MCF 10A (cell line): ENCODE measurements around the gene SYNE1. TPM values are rescaled to one million over a fixed set of nuclear protein-coding genes. Genes with fewer than 3 reads are reported as not detected.

ENCODE experiments used
- BruUV-seq: library from RNA; stranded (reverse); fragments of 400-500 nt; replicated peaks from 2 replicates; lab custom pipeline; 2021; lab: Mats Ljungman, UMichigan
- CTCF ChIA-PET: fragments of 300-600 bp; sonication (Branson Sonifier 250); formaldehyde crosslinking; extraction: SDS; loops from one replicate; lab custom pipeline; 2021; ENCODE audit warnings: antibody characterized with exemption, inconsistent platforms; lab: Yijun Ruan, JAX
- POLR2A ChIA-PET: fragments of 300-600, 350-650 bp; sonication (Branson Sonifier 250); formaldehyde crosslinking; extraction: SDS; loops from one replicate; lab custom pipeline; 2020; ENCODE audit warnings: antibody characterized with exemption, inconsistent platforms; lab: Yijun Ruan, JAX
- DNase-seq: peaks from one replicate; pipeline ENCODE4 v3.0.0-alpha.2; 2018; ENCODE audit not compliant: unreplicated experiment
- H3K27ac Mint-ChIP-seq: one replicate; pipeline ENCODE4 v1.8.0; 2022; ENCODE audit warnings: mild to moderate bottlenecking, low read depth, mixed read lengths; ENCODE audit not compliant: unreplicated experiment
- H3K27me3 Mint-ChIP-seq: one replicate; pipeline ENCODE4 v1.8.0; 2022; ENCODE audit warnings: mixed read lengths; ENCODE audit not compliant: insufficient read depth, unreplicated experiment
- H3K36me3 Mint-ChIP-seq: one replicate; pipeline ENCODE4 v1.8.0; 2022; ENCODE audit warnings: mild to moderate bottlenecking, moderate library complexity, mixed read lengths; ENCODE audit not compliant: insufficient read depth, unreplicated experiment
- H3K4me1 Mint-ChIP-seq: one replicate; pipeline ENCODE4 v1.8.0; 2022; ENCODE audit warnings: mixed read lengths; ENCODE audit not compliant: insufficient read depth, unreplicated experiment
- H3K4me3 Mint-ChIP-seq: one replicate; pipeline ENCODE4 v1.8.0; 2022; ENCODE audit warnings: mild to moderate bottlenecking, moderate library complexity, mixed read lengths; ENCODE audit not compliant: unreplicated experiment
- H3K9me3 Mint-ChIP-seq: one replicate; pipeline ENCODE4 v1.8.0; 2022; ENCODE audit warnings: mixed read lengths; ENCODE audit not compliant: unreplicated experiment
- intact Hi-C: fragments of 100-400 bp; cut with micrococcal nuclease; formaldehyde crosslinking; loops from 2 replicates; pipeline ENCODE4 v1.14.1; 2022
- total RNA-seq: library from RNA; stranded (reverse); gene quantifications from 2 replicates; pipeline ENCODE4 v1.2.3, GENCODE V29; 2022
- TF ChIP-seq, protein P1 (sequence below): fragments of 200-600 bp; IDR thresholded peaks from one replicate; pipeline ENCODE4 v1.8.0; 2022; ENCODE audit warnings: antibody characterized with exemption, mild to moderate bottlenecking; ENCODE audit not compliant: unreplicated experiment

SYNE1 gene
- total RNA-seq, 1 experiment from 2014 or later, result 25.4 TPM

DNA sequence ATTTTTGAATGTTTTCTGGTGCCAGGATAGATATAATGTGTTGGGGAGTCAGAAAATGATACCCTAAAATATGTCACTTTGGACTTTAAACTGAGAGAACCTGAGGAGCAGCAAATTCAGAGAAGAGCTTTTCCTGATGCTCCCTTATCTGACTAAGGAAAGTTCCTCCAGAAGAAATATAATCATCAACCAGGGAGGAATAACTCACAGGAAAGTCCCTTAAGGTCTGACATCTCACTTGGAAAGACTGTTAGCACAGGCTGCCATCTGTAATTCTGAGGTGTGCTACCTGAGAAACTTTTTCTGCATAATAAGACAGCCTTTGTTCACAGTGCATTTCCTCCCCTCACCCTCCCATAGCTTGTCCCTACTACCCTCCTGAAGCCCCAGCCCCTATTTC, 218.6 kb downstream of the SYNE1 start:
- ChIA-PET POLR2A (no interaction called here), CTCF (no interaction called here)
- Mint-ChIP-seq H3K27ac (no peak overlapping the region), H3K4me1 (no peaks in the 10 kb centered on the region), H3K9me3 (no peaks in the 10 kb centered on the region), H3K4me3 (no peak overlapping the region), H3K27me3 (no peaks in the 10 kb centered on the region), H3K36me3 (no peaks in the 10 kb centered on the region)
- DNase-seq, result no peak
- TF ChIP-seq, protein P1, sequence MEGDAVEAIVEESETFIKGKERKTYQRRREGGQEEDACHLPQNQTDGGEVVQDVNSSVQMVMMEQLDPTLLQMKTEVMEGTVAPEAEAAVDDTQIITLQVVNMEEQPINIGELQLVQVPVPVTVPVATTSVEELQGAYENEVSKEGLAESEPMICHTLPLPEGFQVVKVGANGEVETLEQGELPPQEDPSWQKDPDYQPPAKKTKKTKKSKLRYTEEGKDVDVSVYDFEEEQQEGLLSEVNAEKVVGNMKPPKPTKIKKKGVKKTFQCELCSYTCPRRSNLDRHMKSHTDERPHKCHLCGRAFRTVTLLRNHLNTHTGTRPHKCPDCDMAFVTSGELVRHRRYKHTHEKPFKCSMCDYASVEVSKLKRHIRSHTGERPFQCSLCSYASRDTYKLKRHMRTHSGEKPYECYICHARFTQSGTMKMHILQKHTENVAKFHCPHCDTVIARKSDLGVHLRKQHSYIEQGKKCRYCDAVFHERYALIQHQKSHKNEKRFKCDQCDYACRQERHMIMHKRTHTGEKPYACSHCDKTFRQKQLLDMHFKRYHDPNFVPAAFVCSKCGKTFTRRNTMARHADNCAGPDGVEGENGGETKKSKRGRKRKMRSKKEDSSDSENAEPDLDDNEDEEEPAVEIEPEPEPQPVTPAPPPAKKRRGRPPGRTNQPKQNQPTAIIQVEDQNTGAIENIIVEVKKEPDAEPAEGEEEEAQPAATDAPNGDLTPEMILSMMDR, result no peak
- intact Hi-C loops, result no loop called here
- no TSS peak for BruUV-seq

DNA sequence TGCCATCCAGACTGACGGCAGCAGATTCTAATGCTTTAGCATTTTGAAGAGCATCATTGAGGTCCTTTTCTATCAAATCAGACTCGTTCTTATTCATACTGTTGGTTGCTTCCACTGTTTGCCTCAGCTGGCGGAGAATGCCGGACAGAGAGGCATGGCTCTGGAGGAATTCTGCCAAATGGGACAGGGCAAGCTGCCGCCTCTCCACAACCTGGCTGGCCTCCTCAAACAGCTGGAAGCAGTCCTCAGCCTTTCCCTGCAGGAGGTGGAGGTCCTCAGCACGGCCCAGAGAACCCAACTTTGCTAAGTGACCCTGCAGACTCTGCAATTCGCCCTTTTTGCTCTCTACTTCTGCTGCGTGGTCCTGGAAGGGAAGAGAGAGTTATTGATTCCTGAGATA, 220.5 kb downstream of the SYNE1 start:
- no peaks in the 10 kb centered on the region for H3K27me3 Mint-ChIP-seq
- CTCF ChIA-PET, result interaction anchor here (0.6 kb wide), 2 partner anchors 19 to 28 kb away, joined by 3 read pairs; no protein-coding TSS in a partner anchor
- intact Hi-C loops, result no loop called here
- TF ChIP-seq, protein P1, result no peak
- no peak overlapping the region for H3K27ac Mint-ChIP-seq
- no peak overlapping the region for H3K4me3 Mint-ChIP-seq
- DNase-seq, result no peak
- no peaks in the 10 kb centered on the region for H3K9me3 Mint-ChIP-seq
- BruUV-seq, result no TSS peak
- POLR2A ChIA-PET, result no interaction called here
- no peaks in the 10 kb centered on the region for H3K36me3 Mint-ChIP-seq
- no peaks in the 10 kb centered on the region for H3K4me1 Mint-ChIP-seq

DNA sequence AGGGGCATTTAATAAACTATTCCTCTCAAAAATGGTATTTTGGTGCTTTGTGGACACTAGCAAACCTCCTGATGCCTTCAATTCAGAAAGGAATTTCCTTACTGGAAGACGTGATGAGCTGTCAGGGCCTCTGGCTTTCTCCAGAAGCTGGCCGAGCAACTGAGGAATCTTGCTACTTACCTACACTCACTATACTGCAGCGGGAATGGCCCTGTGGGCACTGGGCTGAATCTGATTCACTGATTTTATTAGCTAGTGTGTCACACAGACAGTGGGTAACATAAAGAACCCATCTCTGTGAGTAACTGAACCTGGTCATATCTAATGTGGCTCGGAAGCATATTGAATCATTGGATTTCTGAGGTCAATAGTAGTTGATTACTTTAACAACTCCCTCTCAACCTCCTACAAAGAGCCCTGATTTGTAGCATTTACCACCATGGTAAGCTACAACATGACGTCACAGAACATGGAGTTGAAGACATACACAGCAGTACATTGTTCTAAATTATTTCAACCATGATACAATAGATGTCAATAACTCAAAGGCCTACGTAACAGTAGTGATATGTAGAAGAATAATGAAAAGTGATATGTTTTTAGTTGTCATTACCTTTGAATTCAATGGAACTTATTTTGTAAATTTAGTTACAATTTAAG, 232.1 kb downstream of the SYNE1 start:
- CTCF ChIA-PET, result interaction anchor here (1.2 kb wide), 1 partner anchor 81 kb away, joined by 3 read pairs; no protein-coding TSS in a partner anchor
- intact Hi-C loops, result no loop called here
- Mint-ChIP-seq H3K4me1 (peaks cover 21% of the 10 kb centered on the region), H3K36me3 (no peaks in the 10 kb centered on the region), H3K27me3 (no peaks in the 10 kb centered on the region), H3K27ac (no peak overlapping the region), H3K4me3 (no peak overlapping the region), H3K9me3 (no peaks in the 10 kb centered on the region)
- no peak for DNase-seq
- TF ChIP-seq, protein P1, result no peak
- POLR2A ChIA-PET, result interaction anchor here (0.7 kb wide), 1 partner anchor 25 kb away, joined by 3 read pairs; no protein-coding TSS in a partner anchor
- BruUV-seq, result no TSS peak

- TF ChIP-seq, protein P1, result no peak
- ChIA-PET CTCF (interaction anchor here (0.6 to 1.2 kb wide), 2 partner anchors 82 to 944 kb away, joined by 3 read pairs; no protein-coding TSS in a partner anchor), POLR2A (no interaction called here)
- Mint-ChIP-seq H3K4me1 (peaks cover 21% of the 10 kb centered on the region), H3K4me3 (no peak overlapping the region), H3K27ac (no peak overlapping the region), H3K36me3 (no peaks in the 10 kb centered on the region), H3K9me3 (no peaks in the 10 kb centered on the region), H3K27me3 (no peaks in the 10 kb centered on the region)
- intact Hi-C loops, result no loop called here
- no peak for DNase-seq
- no TSS peak for BruUV-seq
Measured at GRCh38 chr6:152404086-152404857, 232.9 kb downstream of the SYNE1 start.
